Stimulated activated CD8-positive, alpha-beta memory T cell treated with anti-CD3 and anti-CD28 coated beads, Interleukin-7, amount 100 ng/mL, for 48 hours (primary cell): ENCODE measurements around the gene KRTAP10-8.
"Not testable (repeated sequence)": the region's sequence is repeated elsewhere in the genome, so short reads cannot be mapped to it uniquely, and the experiment has no call there.

Source experiments
- DNase-seq, 2 donors: peaks; one replicate each; pipeline ENCODE4 v3.0.0-alpha.2; 2020; ENCODE audit warnings: low read depth in 1 of 2; ENCODE audit errors: extremely low read depth in 1 of 2

Gene KRTAP10-8

GRCh38 chr21:44616591-44616926, 4.7 kb downstream of the KRTAP10-8 start:
- no peak for DNase-seq

DNA sequence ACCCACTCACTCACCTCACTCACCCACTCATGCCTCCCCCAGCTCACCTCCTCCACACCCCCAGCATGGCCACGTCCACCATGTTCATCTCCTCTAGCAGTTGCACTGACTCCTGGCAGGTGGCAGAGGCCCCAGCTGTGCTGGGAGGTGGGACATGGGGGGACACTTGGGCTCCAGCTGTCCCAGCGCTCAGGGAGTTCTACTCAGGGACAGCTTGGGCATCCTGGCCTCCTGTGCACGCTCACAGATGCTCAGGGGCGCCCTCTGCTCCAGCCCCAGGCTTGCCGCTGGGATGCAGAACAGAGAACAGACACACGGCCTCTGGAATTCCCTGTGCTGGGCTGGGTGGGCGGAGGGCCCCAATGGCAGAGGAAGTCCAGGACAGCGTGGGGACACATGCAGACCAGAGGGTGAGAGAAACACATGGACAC, 5.2 kb downstream of the KRTAP10-8 start:
- DNase-seq = no peak

GRCh38 chr21:44618504-44618903, 6.6 kb downstream of the KRTAP10-8 start:
- no peak for DNase-seq

DNA sequence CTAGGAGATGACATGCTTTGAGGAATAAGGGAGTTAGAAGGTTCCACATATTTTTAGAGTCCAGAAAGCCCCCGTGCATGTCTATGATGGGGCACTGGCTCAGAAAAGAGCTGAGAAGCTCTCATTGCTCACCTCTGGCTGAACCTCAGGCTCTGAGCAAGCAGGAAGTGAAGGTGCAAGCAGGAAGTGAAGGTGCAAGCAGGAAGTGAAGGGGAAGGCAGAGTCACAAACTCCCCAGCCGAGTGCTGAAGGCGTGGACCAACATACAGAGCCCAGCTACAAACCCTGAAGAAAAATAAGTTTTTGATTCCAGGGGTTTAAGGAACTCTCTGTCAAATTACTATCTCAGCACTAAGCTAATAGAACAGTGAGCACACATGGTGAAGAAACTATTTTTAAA, 7.0 kb downstream of the KRTAP10-8 start:
- DNase-seq = peak in 1 of 2 donors; percentile 27

DNA sequence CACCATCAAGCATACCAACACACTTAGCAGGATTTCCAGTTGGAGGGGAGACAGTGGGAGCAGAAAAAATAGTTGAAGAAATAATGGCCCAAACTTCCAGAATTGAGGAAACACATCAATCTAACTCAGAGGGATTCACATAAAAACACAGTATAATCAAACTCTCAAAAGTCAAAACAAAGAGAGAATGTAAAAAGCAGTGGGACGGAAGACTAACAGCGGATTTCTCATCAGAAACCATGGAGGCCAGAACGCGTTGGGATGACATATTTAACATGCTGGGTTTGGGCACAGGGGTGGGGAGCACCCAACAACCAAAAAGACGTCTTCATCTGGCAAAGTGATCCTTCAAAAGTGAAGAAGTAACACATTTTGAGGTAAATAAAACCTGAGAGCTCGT, 8.0 kb downstream of the KRTAP10-8 start:
- DNase-seq = no peak

- no peak for DNase-seq
These were observed 11.7 kb downstream of the KRTAP10-8 start for GRCh38 chr21:44623575-44623974.

DNA sequence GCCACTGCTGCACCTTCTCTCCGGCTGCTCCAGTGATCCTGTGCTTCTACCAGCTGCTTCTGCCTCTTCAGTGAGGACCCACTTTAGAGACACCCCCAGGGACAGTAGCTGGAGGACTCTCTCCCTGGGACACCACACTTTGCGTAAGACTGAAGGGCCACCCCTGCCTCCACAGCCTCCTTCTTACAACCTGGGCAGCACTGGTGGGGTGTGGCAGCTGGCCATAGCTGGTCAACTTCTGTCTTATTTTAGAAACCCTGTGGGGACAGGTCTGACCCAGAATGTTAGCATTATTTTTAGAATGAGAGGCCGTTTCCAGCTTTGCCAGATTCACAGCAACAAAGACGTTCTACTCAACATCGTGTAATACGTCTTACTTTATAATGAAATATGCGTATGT, 13.9 kb downstream of the KRTAP10-8 start:
- no peak for DNase-seq

DNA sequence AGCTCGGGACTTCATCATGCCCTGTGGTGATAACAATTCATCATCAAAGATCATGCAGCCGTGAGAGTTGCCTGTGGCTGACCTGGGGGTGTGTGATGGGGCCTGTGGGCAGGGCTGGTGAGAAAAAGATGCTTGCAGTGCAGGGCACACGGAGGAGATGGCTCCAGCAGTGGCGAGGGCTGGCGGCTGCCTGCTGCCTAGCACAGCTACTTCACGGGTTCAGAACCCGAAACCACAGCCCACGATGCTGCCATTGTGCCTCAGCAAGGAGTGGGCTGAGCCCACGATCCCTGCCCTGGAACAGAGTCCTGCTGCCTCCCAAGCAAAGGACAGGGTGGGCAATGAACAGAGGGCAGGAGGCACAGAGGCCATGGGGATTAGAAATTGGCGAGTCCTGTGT, 14.4 kb downstream of the KRTAP10-8 start:
- DNase-seq = no peak

DNA sequence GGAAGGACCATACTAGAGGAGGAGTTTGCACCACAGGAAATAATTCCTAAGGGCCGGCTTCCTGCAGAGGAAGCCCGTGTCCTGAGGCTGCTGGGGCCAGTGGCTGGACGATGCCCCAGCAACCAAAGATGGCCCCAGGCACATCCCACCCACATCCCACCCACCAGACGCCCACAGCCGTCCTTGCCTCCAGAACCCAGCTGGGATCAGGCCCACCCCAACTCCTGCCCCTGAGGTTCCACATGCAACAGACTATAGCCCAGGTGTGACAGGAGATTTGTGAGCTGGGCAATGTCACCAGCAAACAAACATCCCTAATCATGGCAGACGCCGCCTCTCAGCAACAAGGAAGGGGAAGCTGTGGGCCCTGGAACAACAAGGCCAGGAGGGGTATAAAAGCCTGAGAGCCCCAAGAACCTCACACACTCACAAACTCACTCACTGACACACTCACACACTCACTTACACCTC, 14.8 kb downstream of the KRTAP10-8 start, which contains the start of gene KRTAP10-9:
Gene KRTAP10-9, plus strand, starts transcription at position 421 of the 471 bp plus-strand sequence. CDS start 79 bp downstream, outside the sequence.
- DNase-seq = no peak

DNA sequence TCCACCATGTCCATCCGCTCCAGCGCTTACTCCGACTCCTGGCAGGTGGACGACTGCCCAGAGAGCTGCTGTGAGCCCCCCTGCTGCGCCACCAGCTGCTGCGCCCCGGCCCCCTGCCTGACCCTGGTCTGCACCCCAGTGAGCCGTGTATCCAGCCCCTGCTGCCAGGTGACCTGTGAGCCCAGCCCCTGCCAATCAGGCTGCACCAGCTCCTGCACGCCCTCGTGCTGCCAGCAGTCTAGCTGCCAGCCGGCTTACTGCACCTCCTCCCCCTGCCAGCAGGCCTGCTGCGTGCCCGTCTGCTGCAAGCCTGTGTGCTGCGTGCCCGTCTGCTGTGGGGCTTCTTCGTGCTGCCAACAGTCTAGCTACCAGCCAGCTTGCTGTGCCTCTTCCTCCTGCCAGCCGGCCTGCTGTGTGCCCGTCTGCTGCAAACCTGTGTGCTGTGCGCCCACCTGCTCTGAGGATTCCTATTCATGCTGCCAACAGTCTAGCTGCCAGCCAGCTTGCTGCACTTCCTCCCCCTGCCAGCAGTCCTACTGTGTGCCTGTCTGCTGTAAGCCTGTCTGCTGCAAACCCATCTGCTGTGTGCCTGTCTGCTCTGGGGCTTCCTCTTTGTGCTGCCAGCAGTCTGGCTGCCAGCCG, 15.4 kb downstream of the KRTAP10-8 start:
- DNase-seq = not testable (repeated sequence)

GRCh38 chr21:44627831-44628233, 16.0 kb downstream of the KRTAP10-8 start:
- DNase-seq = not testable (repeated sequence)

GRCh38 chr21:44628707-44629391, 17.0 kb downstream of the KRTAP10-8 start:
- DNase-seq = no peak

- DNase-seq = no peak
These were observed 18.6 kb downstream of the KRTAP10-8 start for GRCh38 chr21:44630440-44630839.

GRCh38 chr21:44632067-44632466, 20.2 kb downstream of the KRTAP10-8 start:
- no peak for DNase-seq

DNA sequence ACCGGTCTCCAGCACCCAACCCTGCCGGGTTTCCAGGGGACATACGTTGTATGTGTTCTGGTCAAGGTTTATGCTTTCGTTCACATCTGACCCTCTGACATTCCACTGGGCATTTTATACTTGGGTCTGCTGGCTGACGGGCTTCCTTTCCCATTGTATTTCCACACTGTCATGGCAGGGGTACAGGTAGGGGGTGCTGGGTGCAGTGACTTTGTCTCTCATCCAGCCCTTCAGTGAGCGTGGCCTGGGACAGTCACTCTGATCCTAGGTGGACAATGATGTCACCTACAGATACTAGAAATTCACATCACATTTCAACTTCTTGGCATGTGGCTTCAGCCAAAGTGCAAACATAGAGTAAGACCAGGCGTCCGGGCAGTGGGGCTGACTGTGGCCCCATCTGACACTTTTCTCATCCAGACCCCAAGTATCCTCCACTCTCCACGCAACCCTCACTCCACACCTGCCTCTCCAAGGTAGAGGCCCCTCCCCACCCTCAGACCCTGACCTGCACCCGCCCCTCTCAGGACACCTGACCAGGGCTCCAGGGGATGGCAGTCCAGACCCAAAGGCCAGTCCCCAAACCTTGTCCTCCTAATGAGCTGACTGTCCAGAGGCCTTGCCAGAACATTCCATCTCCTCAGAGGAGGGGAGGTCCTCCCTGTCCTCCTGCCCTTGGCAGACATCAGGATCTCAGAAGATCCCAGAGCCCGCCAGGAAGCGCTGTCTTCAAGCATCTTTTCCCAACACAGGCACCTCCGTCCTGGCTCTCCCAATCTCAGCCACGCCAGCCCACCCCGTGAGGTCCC, 24.5 kb downstream of the KRTAP10-8 start:
- no peak for DNase-seq

DNA sequence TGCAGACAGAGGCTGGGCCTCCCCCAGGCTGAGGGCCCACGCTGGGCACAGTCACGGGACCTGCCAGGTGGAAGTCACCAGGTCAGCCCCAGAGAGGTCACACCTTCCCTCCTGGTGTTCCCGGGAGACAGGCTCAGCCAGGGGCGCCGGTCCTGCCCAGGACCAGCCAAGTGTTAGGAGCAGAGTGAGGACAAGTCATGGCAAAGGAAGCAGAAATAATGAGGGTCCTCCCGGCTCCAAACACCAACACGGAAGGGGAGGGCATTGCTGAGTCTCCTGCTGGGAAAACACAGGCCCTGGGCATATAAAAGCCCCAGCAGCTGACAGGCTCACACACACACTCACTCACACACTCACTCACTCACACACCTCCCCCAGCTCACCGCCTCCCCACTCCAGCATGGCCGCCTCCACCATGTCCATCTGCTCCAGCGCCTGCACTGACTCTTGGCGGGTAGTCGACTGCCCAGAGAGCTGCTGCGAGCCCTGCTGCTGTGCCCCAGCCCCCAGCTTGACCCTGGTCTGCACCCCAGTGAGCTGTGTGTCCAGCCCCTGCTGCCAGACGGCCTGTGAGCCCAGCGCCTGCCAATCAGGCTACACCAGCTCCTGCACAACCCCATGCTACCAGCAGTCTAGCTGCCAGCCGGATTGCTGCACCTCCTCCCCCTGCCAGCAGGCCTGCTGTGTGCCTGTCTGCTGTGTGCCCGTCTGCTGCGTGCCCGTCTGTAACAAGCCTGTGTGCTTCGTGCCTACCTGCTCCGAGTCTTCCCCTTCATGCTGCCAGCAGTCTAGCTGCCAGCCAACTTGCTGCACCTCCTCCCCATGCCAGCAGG, 25.4 kb downstream of the KRTAP10-8 start, which contains the start of gene KRTAP10-10:
Gene KRTAP10-10, plus strand, starts transcription at position 339 of the 833 bp plus-strand sequence. Its CDS starts 62 bp downstream, at position 401.
- DNase-seq = no peak

GRCh38 chr21:44637851-44638348, 26.0 kb downstream of the KRTAP10-8 start:
- DNase-seq = not testable (repeated sequence)

GRCh38 chr21:44638506-44639330, 26.8 kb downstream of the KRTAP10-8 start:
- DNase-seq = not testable (repeated sequence)

GRCh38 chr21:44639331-44639655, 27.4 kb downstream of the KRTAP10-8 start:
- no peak for DNase-seq

DNA sequence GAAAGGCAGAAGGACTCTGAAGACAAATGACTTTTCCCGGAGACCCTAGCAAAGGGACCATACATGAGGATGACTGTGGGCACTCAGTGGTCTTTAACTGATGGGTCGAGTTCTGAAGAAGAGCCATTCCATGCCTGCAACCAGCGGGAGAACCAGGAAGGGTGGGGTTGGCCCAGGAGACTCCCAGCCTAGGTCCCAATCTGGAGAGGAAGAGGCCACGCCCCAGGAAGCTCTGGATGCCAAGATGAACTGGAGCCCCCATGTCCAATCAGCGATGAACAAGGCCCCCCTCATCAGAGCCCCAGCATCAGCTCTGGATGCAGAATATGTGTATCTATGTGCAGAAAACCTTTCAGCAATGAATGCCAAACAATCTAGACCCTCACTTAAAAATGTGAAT, 28.9 kb downstream of the KRTAP10-8 start:
- no peak for DNase-seq
